ENCODE measurements around the gene ARRB2. TPM values are rescaled to one million over a fixed set of nuclear protein-coding genes. Genes with fewer than 3 reads are reported as not detected.

The ARRB2 gene
- total RNA-seq: 5.3 and 7.0 TPM in 2 replicates

DNA sequence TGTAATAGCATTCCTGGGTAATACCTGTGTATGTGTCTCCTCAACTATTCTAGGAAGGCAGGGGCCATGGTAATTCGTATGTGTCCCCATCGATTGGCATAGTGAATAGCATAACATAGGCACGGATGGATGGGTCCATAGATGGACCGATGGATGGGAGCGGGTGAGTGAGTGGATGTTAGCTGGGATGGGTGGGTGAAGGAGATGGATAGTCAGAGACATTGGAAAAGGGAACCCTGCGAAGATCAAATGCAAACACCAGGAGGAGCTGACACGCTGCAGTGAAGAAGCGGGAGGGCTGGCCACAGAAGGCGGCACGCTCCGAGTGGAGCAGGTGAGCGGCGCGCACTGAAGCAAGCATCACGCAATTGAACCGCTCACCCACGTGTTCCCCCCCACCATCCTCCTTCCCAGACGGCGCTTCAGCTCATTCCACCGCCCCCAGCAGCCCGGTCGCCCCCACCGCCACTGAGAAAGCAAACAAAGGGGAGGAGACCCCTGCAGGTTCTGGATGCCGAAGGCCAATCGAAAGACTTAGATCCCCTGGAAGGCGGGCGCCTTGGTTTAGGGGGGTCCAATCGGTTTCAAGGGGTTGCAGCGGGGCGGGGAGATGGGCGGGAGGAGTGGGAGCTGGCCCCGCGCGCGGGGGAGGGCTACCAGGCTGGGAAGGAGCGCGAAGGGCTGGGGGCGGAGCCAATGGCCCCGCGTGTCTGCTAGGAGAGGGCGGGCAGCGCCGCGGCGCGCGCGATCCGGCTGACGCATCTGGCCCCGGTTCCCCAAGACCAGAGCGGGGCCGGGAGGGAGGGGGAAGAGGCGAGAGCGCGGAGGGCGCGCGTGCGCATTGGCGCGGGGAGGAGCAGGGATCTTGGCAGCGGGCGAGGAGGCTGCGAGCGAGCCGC is at the start of gene ARRB2:
Gene ARRB2, plus strand, starts transcription at position 839 of the 899 bp plus-strand sequence. CDS start 90 bp downstream, outside the sequence.

DNA sequence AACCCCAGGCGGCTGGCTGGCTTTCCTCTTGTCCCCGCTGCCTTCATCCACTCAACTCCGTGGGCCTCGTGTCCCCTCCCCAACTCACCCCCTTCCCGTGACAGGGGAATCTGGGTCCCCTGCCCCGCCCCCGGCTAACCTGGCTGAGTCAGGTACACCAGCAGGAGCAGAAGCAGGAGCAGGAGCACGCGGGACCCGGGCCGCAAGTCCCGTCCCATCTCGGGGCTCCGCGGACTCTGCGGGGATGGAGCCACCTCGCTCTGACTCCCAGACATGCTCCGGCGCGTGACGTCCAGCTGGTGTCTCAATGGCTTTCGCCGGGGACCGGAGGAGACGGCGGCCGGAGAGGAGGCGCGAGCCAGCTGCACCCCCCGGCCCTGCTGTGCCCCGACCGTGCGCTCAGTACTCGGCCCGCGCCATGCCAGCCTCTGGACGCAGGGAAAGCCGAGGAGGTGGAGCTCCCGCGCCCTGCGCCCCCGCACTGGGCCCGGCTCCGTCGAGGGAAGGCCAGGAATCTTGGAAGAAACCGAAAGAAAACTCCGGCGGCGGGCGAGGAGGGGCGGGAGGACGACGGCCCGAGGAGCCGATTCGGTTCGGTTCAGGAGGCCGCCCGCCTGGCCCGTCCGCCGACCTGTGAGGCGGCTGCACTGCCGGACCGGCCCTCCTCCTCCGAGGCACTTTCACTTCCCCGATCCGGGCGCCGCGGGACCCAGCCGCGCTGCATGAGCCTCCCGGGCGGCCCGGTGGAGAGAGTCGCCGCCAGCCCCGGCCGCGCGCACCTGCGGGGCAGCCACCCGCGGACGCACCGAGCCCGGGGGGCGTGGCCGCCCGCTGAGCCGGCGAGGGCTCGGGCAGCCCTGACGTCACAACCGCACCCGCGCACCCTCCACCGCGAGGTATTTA is 28.9 kb downstream of the ARRB2 start, which contains the start of the genes CXCL16 and ZMYND15:
Gene CXCL16, minus strand, starts transcription at position 807 of the 903 bp plus-strand sequence. Its CDS starts 589 bp downstream, at position 218.
Gene ZMYND15, plus strand, starts transcription at position 712 of the 903 bp plus-strand sequence. CDS start 716 bp downstream, outside the sequence.

Other genes with a start within 250 kb of the ARRB2 start
- 4.6 and 10.3 TPM in 2 replicates for gene SPNS2, start 211.8 kb upstream of the ARRB2 start, total RNA-seq
- gene MYBBP1A, start 155.2 kb upstream of the ARRB2 start, total RNA-seq: 53.6 and 61.1 TPM in 2 replicates
- not detected in 2 replicates for gene GGT6, start 150.1 kb upstream of the ARRB2 start, total RNA-seq
- under 0.01 TPM in 1 of 2 replicates, not detected in the other for gene SMTNL2, start 126.1 kb upstream of the ARRB2 start, total RNA-seq
- gene ALOX15, start 69.0 kb upstream of the ARRB2 start, total RNA-seq: not detected in 2 replicates
- gene PELP1, start 6.5 kb upstream of the ARRB2 start, total RNA-seq: 14.3 and 17.8 TPM in 2 replicates
- 9.3 and 10.7 TPM in 2 replicates for gene MED11, start 20.8 kb downstream of the ARRB2 start, total RNA-seq
- gene ZMYND15, start 29.2 kb downstream of the ARRB2 start, total RNA-seq: under 0.01 TPM in 1 of 2 replicates, not detected in the other
- 1.3 and 1.4 TPM in 2 replicates for gene CXCL16, start 29.3 kb downstream of the ARRB2 start, total RNA-seq
- not detected in 2 replicates for gene TM4SF5, start 61.3 kb downstream of the ARRB2 start, total RNA-seq
- 0.19 and 0.45 TPM in 2 replicates for gene VMO1, start 75.7 kb downstream of the ARRB2 start, total RNA-seq
- not detected in 2 replicates for gene GLTPD2, start 78.3 kb downstream of the ARRB2 start, total RNA-seq
- gene PSMB6, start 85.5 kb downstream of the ARRB2 start, total RNA-seq: 196 and 275 TPM in 2 replicates
- gene PLD2, start 96.5 kb downstream of the ARRB2 start, total RNA-seq: 28.0 and 28.3 TPM in 2 replicates
- 30.8 and 48.3 TPM in 2 replicates for gene MINK1, start 122.7 kb downstream of the ARRB2 start, total RNA-seq
- gene C17orf107, start 188.9 kb downstream of the ARRB2 start, total RNA-seq: 0.63 and 1.6 TPM in 2 replicates
- 0.28 and 1.5 TPM in 2 replicates for gene CHRNE, start 192.5 kb downstream of the ARRB2 start, total RNA-seq
- gene GP1BA, start 221.6 kb downstream of the ARRB2 start, total RNA-seq: not detected in 2 replicates
- 53.0 and 53.2 TPM in 2 replicates for gene SLC25A11, start 229.4 kb downstream of the ARRB2 start, total RNA-seq
- 15.5 and 18.8 TPM in 2 replicates for gene RNF167, start 229.6 kb downstream of the ARRB2 start, total RNA-seq
- gene PFN1, start 237.9 kb downstream of the ARRB2 start, total RNA-seq: 806 and 926 TPM in 2 replicates
- 0.99 and 1.8 TPM in 2 replicates for gene ENO3, start 240.5 kb downstream of the ARRB2 start, total RNA-seq

Data from endothelial cell of coronary artery (primary cell).